ENCODE measurements around the gene RSPH10B2.
"Not testable (repeated sequence)": the region's sequence is repeated elsewhere in the genome, so short reads cannot be mapped to it uniquely, and the experiment has no call there.

Gene RSPH10B2

DNA sequence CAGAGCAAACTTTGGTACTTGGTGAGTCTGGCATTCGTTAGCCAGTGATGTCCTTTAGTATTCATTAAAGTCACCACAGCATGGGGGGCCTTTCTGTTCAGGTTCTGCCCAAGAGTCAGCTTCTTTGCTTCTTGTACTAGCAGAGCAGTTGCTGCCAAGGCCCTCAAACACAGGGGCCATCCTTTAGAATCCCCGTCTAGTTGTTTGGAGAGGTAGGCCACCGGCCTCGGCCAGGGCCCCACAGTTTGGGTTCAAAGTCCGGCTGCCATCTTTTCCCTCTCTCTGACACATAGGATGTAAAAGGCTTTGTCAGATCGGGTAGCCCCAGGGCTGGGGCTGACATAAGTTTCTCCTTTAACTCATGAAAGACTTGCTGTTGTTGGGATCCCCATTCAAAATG, 89.8 kb downstream of the RSPH10B2 start:
- FAIRE-seq: not testable (repeated sequence)

DNA sequence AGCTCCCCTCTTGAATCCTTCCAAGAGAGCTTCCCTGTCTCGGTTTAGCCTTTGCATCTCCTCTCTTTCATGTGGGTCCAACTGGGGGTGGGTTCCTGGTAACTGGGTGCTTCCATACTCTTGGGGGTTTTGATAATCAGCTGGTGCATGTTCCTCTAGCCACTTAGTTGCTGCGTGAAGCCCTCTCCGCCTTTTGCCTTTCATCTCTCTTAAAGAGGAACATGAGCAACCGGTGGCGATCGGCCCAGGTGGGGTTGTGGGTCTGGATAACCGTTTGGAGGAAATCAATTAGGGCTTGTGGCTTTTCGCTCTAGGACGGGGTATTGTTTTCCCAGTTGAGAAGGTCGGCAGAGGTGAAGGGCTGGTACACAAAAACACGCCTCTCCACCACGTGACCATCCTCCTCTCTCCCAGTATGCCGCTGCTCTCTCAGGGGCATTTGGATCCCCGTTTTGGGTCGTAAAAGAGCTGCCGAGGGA, 92.1 kb downstream of the RSPH10B2 start:
- not testable (repeated sequence) for FAIRE-seq

DNA sequence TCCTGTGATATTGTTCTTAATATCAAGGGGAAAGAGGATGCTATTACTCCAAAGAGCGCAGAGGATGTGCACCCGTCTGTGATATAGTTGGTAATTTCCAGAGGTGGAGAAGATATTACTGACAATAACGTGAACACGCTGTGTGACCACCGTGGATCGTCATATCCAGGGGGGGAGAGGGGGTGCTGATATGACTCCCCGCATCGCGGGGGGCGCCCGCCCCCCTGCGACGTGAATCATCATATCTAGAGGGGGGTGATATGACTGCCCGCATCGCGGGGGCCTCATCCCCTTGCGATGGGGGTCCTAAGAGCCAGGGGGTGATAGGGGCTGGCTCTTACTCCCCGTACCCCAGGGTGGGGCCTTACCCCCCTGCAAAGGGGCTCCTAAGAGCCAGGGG, 93.8 kb downstream of the RSPH10B2 start:
- not testable (repeated sequence) for FAIRE-seq

Data from colon (tissue), 2 donors.